Hematopoietic multipotent progenitor cell treated with erythropoietin and hydrocortisone succinate and interleukin-3 and kit ligand, for 17 days (in vitro differentiated cells): ENCODE measurements around the gene HIGD2B.
"Not testable (repeated sequence)": the region's sequence is repeated elsewhere in the genome, so short reads cannot be mapped to it uniquely, and the experiment has no call there.

ENCODE experiments used
- DNase-seq: peaks from one replicate; pipeline ENCODE4 v3.0.0-alpha.2; 2015; ENCODE audit warnings: low spot score

The HIGD2B gene

GRCh38 chr15:72676838-72677237 is 9.1 kb downstream of the HIGD2B start:
- no peak for DNase-seq

- no peak for DNase-seq
These were observed 14.5 kb downstream of the HIGD2B start for GRCh38 chr15:72671525-72671924.

- peak; percentile 84 for DNase-seq
These were observed 15.2 kb downstream of the HIGD2B start for GRCh38 chr15:72670656-72671352.

- not testable (repeated sequence) for DNase-seq
These were observed 16.2 kb downstream of the HIGD2B start for GRCh38 chr15:72669803-72670202.

- DNase-seq, result not testable (repeated sequence)
These were observed 20.3 kb downstream of the HIGD2B start for GRCh38 chr15:72665706-72666105.

GRCh38 chr15:72663931-72664330 is 22.1 kb downstream of the HIGD2B start:
- DNase-seq, result not testable (repeated sequence)

GRCh38 chr15:72661081-72661480 is 24.9 kb downstream of the HIGD2B start:
- DNase-seq, result not testable (repeated sequence)

- DNase-seq, result not testable (repeated sequence)
These were observed 30.0 kb downstream of the HIGD2B start for GRCh38 chr15:72656014-72656413.

GRCh38 chr15:72654397-72654796 is 31.6 kb downstream of the HIGD2B start, which contains the start of gene GOLGA6B:
TSS of gene GOLGA6B (plus strand) at chr15:72654697. CDS start at chr15:72654738, 41 bp downstream.
- DNase-seq, result not testable (repeated sequence)

- DNase-seq, result not testable (repeated sequence)
These were observed 37.2 kb downstream of the HIGD2B start for GRCh38 chr15:72648631-72649253.

- not testable (repeated sequence) for DNase-seq
These were observed 43.7 kb downstream of the HIGD2B start for GRCh38 chr15:72642271-72642670.

- not testable (repeated sequence) for DNase-seq
These were observed 46.1 kb downstream of the HIGD2B start for GRCh38 chr15:72639759-72640483.

GRCh38 chr15:72636519-72637282 is 49.3 kb downstream of the HIGD2B start:
- peak; percentile 70 for DNase-seq

- not testable (repeated sequence) for DNase-seq
These were observed 56.9 kb downstream of the HIGD2B start for GRCh38 chr15:72629068-72629570.

GRCh38 chr15:72628249-72629067 is 57.5 kb downstream of the HIGD2B start:
- DNase-seq, result not testable (repeated sequence)

- not testable (repeated sequence) for DNase-seq
These were observed 59.8 kb downstream of the HIGD2B start for GRCh38 chr15:72626153-72626552.
